GM18858 (cell line): ENCODE data around the gene PRRX1.

ENCODE experiments used
- ATAC-seq: cut with Tn5 transposase; IDR thresholded peaks from one replicate; pipeline ENCODE4 v1.9.1; 2021; ENCODE audit not compliant: unreplicated experiment

Gene PRRX1

DNA sequence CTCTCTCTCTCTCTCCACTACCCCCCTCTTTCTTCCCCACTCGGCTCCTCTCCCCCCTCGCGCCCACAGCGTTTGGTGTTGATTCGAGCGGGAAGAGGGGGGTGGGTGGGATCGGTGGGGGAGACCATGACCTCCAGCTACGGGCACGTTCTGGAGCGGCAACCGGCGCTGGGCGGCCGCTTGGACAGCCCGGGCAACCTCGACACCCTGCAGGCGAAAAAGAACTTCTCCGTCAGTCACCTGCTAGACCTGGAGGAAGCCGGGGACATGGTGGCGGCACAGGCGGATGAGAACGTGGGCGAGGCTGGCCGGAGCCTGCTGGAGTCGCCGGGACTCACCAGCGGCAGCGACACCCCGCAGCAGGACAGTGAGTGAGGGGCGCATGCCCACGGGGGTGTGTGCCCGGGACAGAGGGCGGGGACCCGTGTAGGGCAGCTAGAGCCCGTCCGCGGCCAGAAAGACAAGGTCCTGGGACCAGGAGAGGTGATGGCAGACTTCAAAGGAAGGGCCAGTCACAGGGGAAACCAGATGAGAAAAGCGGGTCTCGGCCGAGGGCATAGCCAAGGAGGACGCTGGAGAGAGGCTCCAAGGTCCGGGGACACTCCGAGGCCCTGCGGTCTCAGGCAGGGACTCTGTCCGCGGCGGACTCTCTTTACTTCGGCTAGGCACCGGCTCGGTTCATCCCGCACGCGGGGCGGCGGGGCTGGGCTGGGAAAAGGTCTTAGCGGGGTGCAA, at the start of gene PRRX1:
Gene PRRX1, plus strand, starts transcription at position 39 of the 735 bp plus-strand sequence. Its CDS starts 88 bp downstream, at position 127.
- ATAC-seq, result no peak

DNA sequence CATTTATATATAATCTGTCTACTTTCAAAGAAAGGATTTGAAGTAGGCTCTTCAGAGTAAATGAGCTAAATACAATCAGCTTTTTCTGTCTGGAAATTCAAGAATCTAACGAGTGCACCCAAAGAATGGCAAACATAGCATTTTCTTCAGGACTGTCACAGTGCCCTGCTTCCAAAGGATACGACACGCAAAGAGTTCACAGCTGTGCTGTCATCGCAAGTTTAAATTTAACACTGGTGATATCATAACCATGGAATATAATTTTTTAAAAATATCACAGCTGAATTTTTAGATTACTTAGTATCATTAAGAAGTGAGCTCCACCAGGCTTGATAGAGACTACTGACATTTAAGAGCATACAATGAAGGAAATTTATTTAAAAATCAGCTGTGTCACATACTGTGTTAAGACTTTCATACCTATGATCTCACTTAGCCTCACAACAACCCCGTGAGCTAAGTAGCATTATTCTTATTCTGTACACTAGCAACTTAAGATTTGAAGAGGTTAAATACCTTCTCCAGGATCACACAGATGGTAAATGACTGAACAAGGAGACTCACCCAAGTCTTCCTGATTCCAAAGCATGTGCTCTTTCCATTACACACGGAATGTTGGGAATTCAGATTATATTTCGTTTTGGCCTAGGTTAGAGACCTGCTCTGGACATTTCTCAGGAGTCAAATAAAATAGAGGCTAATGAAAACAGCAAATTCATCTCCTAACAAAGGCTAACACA, 46.2 kb upstream of the PRRX1 start:
- ATAC-seq, result no peak

DNA sequence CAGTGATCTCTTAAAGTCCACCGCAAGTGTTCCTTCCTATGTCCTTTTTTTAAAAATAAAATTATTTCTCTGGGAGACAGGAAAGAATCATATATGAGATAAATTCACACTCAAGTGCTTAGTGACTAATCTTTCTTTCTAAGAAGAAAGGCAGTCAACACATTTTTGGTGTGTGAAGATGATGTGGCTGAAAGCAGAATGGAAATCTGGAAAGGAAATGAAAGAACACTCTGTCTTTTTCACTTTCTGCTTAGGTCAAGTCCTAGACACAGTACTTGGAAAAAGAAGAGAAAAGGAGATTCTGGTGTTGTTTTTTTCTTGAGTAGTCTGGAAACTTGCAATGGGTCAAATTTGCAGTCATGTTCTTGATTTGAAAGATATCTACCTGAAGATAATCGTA, 45.5 kb upstream of the PRRX1 start:
- ATAC-seq, result no peak

DNA sequence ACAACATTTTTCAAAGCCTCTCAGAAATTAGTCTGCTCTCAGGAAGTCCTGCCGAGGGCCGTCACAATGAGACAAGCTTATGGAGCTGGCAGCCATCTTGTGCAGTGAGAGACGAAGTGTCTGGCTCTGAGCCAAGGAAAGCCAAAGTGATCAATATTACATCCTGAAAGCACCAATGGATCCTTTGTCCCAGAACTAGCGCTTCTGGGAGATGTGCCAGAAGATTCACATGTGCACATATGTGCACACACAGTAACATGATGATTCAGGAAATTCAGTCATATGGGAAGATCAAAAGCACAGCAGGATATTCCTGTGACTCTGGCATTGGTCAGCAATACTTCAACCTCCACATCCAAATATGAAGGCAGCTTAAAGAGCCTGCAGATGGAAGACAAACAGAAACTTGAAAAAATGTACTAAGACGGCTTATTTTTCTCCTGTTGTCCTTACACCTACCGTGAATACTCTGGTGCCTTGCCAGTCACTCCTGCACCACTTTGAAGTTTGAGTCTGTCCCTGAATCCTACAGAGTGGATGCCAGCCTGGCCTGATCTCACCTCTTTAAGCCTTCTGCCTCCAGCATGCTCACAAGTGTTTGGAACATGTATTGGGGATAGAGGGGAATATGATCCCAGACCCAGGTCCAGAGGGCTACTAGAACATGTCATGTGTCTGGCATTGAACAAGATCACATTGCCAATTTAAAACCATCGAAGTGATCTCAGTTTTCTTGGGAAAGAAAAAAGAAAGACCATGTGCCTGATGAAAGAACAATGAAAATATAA, 44.5 kb upstream of the PRRX1 start:
- no peak for ATAC-seq

DNA sequence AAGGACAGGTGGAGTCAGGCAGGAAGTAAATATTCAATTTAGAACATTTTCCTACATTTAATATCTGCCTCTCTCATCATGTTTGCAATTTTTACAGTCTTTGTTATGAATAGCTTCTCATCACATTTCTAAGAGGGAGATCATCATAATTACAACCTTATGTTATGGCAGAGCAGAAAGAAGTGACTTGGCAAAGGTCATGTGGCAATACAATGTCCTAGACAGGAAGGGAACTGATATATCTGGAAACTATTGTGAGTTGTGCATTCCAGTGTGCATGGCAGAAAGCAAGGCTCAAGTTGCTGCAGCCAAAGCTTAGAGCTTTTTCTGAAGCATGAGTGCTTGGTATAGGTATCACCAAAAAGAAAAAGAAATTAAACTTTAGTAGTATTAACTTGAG, 43.8 kb upstream of the PRRX1 start:
- ATAC-seq, result no peak

DNA sequence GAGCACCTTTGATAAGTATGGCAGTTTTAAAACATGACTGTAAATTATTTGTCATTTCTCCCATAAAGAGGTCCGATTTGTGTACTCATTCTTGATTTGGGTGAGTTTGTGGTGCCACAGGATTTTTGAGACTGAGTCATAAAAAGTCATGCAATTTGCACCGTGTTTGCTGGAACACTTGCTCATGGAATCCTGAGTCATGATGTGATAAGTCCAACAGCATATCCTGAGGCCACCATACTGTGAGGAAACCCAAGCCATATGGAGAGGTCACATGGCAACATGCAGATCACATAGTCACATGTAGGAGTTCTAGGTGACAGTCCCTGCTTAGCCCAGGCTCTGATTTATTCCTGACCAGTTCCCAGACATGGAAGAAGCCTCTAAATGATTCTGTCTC, 40.8 kb upstream of the PRRX1 start:
- no peak for ATAC-seq

DNA sequence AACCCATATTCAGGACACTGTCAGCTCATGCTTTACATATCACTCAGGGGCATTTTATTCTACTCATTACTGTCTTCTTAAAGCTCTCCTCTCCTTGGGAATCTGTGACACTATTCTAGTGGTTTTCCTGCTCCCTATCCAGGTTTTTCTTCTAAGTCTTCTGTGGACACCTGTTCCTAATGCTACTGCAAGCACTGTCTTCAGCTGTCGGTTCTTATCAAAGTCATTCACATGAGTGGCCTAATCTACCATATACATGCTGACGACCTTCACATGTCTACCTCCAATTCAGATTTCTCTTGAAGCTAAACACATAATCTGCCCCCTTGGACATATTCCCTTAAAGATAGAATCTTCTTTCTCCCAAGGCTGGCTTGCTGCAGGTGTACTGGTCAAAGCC, 39.8 kb upstream of the PRRX1 start:
- no peak for ATAC-seq

DNA sequence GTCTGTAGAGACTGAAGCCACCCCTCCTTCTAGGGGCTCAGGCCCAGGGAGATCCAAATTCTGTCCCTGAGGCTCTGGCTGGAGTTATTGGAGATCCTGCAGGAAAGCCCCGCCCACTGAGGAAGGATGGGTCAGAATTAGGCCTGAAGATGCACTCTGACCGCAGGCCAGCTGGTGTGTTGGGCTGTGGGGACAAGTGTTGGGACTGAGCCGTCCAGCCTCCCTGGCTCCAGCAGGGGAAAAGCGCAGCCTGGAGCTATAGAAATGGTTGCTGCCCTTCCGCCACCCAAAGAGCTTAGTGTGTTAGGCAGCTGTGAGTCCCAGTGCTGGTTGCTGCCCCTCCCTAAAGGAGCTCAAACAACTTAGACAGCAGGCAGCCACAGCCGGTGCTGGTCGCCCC, 33.0 kb upstream of the PRRX1 start:
- ATAC-seq, result no peak

DNA sequence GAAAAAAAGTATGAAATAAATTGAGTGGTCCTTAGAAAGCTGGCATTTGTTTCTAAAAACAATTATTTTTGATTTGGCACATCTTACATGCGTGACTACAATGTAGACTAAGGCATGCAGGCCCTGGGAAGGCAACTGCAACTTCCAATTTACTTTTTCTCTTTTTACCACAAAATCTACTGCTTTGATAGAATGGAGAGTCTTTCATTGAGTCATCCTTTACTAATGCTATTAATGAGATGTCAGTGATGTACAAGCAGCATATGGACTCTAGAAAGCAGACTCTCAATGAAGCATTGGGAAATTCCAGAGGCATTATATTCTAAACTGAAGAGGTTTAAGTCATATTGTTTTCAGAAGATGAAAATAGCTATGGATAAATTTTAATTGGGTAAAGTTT, 29.6 kb upstream of the PRRX1 start:
- no peak for ATAC-seq

DNA sequence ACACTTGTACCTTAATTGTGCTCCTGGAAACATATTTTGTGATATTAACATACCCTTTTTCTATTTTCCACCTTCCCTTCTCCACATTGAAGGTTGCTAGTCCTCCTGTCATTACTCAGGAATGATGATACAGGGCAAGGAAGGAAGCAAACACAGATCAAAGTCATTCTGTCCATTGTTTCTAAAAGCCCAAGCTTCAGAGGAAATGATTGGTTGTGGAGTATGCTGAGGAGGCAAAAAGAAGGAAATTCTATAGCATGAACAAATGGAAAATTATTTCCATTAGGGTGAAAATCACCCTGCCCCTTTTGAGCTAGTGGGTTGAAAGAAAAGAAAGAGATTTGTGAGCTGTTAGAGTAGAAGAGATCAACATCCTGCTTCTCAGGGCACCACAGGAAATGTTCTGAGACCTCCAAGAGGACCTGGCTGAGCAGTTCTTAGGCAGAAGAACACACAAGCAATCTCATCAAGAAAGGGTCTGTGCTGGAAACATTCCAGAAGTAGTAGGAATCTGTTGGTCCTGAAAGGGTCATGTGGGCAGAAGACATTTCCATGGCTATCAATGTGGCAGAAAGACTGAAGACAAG, 29.0 kb upstream of the PRRX1 start:
- no peak for ATAC-seq

DNA sequence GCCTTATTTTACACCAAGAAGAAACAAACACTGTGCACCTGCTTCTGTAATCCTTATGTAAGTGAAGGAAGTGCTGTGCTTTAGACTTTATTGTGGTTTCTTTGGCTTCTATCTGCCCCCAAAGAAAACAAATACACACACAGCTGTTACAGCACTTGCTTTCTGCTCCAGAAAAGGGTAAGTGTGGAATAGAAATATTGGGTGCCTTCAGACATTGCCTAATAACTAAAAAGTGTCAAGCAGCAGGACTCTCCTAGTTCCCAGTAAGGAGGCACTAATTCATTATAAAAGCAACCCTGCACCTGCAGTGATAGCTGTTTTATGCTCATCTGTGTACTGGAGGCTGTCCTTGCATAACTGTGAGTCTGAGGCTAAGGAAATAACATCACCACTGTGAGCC, 23.4 kb upstream of the PRRX1 start:
- ATAC-seq, result no peak

DNA sequence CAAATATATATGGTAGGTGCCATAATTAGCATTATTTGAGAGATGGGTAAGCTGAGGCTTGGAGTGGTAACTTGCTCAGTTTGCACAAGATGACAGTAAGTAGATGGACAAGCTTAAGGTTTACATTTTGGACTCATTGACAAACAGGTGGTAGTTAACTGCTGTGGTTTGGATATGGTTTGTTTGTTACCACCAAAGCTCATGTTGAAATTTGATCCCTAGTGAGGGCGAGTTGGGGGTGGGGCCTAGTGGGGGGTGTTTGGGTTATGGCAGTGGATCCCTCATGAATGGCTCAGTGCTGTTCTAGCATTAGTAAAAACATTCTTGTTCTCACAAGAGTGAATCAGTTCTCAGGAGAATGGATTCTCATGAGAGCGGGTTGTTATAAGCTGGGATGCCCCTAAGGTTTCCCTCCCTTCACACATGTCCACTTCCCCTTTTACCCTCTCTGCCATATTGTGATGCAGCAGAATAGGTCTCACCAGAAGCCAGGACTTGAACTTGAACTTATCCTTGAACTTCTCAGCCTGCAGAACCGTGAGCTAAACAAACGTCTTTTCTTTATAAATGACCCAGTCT, 6.6 kb upstream of the PRRX1 start:
- ATAC-seq, result no peak

DNA sequence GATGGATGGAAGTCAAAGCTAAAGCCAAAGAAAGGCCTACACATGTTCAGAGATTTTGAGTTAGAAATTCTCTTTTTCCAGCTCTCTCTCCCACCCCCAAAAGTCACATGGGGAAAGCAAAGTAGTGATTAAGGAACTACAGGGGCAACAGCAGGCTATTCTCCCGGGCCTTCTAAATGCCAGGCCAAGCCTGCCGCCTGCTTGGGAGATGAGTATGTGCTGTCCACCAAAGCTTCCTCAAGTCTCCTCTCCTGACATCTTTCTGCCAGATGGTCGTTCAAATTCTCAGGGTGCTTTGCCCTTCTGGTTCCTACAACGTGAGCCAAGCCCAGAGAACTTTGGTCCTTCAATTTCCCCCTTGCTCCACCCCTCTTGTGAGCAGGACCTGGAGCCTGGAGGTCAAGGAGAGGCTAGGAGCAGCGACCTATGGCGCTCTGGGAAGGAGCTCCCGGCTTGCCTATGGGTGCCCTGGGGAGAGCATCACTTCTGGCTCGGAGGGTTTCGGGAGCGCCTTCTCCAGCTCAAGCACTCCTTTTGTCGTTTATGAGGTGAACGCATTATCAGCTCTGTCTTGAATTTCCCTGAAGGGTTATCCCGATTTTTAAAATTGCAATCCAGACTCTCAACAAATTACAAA, 4.4 kb upstream of the PRRX1 start:
- no peak for ATAC-seq

DNA sequence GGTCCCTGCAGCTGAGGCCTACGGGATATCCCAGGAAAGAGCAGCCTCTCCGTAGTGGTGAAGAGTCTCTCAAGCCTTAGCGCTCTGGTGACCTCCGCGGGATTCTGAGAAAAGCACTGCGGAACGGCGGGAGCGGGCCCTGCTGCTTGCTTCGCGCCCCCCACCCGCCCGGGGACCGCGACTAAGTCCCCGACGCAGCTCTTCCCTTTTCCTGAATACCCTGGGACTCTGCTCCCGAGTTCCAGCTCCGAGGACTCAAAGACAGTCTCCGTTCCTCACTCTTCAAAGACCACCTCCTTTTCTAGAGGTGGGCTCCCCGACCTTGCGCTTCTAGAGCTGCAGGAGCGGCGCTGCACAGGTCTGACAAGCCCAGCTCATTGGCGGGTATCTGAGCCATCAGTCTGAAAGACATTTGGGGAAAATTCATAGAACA, 3.6 kb upstream of the PRRX1 start:
- no peak for ATAC-seq

DNA sequence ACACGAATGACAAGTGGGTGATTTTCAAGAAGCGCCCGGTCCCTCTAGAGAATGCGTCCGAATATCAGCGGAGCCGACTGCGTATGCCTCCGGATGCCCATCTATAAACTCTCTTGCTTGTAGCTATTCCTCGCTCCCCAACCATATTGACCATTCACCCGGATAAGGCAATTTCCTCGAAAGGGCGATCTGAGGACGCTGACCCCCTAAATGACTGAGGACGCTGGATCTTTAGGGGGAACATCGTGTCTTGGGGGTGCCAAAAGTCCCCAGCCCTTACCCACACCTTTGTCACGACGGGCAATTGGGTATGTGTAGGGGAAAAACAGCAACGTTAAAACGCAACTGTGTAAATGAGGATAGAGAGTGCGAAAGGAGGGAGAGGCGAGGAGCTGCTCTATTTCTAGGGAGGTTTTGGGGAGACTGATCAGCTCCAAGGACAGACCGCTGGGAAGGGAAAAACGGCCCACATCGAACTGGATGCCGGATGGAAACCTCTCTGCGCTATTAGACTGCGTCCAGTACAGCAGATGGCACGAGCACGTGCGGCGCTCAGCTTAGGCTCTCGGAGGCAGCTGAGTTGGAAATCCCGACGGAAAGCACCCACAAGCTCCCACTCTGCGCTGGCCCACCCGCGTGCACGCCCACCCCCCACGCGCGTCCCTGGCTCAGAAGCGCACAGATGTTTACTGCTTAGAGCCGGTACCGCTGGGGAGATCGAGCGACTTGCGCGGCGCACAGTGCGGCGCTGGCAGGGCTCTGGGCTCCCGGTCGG, 2.9 kb upstream of the PRRX1 start:
- no peak for ATAC-seq

DNA sequence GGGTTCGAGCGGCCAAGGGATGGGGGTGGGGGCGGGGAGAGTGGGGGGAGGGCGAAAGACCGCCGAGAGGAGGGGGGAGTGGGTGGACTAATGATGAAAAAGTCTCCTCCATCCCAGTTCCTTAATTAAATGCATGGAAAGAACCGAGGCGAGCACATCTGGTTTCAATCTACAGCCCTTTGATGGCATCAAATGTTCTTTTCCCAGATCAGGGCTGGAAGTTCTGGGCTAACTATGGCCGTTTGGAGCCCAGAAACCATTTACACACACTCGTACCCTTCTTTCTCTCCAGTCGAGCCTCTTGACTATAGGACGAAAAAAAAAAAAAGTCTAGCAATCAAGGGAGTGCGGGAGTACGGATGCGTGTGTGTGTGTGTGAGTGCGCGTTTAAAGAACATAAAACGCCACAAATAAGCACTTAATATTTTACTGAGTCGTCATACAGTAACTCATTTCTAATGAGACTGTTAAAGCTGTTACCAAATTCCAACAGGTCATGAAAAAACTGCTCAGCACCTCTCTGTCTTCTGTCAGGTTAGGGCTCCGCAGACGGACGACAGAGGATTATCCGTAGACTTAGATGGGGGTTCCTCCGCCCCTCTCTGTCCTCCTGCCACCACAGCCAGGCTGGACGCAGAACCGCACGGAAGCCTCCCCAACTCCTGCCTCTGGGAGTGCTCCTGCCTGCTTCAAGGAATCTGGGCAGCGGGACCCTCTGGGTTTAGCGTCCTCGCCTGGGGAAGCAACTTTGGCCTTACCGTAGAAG, 2.1 kb upstream of the PRRX1 start:
- ATAC-seq, result no peak

DNA sequence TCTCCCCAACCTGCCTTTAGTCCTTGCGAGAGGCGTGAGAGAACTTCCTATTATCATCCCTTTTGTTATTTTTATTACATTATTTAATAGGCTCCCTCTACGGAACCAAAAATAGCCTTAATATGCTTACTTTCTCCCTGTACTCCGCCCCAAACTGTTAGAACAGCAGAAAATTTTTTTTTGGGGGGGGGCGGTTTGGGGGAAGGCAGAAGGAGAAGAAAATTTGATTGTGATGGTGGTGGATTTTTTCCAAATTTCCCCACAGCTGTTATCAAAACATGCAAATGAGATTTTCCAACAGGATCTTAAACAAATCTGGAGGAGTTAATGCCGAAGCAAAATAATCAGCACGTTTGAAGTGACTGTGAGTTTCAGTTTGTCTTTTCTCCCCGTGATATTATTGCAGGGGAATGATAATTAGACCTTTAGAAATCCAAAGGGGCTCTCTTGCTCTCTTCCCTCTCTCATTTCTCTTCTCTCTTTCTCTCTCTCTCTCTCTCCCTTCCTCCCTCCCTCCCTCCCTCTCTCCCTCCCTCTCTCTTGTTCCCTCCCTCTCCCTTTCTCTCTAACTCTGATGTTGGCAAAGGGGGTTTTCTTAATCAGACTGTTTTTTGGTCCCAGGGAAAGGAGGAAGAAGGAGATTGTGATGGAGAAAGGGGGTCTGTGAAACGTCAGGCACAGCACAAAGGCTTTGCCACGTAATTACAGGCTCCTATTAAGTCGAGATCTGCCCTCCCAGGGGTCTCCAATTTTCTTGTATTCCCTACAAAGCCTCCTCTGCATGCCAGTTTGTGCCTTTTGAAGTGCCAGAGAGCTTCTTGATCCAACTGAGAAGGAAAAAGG, 1.1 kb upstream of the PRRX1 start:
- no peak for ATAC-seq

DNA sequence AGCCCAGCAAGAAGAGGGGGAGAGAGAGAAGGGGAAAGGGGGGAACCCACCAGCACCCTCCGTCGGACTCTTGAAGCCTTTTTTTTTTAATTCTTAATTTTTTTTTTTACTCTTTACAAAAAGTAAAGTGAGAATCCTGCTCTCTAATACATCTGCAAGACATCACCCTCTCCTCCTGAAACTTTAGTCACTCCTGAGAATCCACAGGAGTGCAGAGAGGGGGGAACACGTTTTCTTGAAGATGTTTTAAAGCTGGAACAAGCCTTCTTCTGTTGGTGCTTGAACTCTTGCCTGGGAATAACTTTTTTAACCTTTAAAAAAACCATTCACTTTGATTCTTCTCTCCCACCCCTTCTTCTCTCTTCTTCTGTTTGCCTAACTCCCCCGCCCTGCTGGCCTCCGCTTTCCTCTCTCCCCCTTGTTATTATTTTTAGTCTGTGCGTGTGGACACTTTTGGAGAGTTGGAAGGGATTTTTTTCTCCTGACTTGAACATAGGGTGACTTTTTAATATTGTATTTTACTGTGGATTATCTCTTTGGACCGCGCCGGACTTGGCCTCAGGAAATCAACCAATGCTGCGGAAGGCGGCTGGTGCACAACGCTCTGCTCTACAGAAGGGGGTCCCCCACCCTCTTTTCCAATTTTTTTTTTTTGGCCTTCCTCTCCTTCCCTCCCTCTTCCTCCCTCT, 383 bp upstream of the PRRX1 start:
- ATAC-seq, result no peak
